SK-N-SH (cell line): Measurements from ENCODE around the gene FANCL.

ENCODE experiments used
- EP300 ChIP-seq, 2 experiments: IDR thresholded peaks; 2 replicates each; pipeline versions ENCODE4 v1.4.0 to v1.6.1; 2012; ENCODE audit warnings: borderline replicate concordance in 1 of 2, low read depth in 1 of 2, low read length in 1 of 2
- NRF1 ChIP-seq: IDR thresholded peaks from 2 replicates; pipeline ENCODE4 v1.6.1; 2012; ENCODE audit warnings: low read depth, mild to moderate bottlenecking, low read length
- TF ChIP-seq, protein P1 (sequence below): fragments of 150-350 bp; IDR thresholded peaks from 2 replicates; pipeline ENCODE4 v1.6.1; 2016; ENCODE audit warnings: mild to moderate bottlenecking, low read depth, low read length
- TF ChIP-seq, protein P2 (sequence below): fragments of 200-600 bp; sonication (generic); IDR thresholded peaks from 2 replicates; pipeline ENCODE4 v1.6.1; 2017; ENCODE audit warnings: antibody characterized with exemption, mild to moderate bottlenecking, moderate library complexity

DNA sequence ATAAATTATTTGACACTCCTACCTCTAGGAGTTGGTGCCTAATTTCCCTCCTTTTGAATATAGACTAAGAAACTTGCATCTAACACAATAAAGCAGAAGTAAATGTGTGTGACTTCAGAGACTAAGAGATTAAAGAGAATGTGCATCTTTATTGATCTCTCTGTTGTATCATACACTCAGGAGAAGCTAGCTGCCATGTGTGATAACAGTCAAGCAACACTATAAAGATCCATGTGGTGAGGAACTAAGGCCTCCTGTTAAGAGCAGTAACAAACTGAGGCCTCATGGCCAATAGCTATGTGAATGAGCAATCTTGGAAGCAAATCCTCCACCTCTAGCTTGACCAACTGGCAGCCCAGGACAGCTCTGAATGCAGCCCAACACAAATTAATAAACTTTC, 3.4 kb downstream of the FANCL start:
- TF ChIP-seq, protein P1, sequence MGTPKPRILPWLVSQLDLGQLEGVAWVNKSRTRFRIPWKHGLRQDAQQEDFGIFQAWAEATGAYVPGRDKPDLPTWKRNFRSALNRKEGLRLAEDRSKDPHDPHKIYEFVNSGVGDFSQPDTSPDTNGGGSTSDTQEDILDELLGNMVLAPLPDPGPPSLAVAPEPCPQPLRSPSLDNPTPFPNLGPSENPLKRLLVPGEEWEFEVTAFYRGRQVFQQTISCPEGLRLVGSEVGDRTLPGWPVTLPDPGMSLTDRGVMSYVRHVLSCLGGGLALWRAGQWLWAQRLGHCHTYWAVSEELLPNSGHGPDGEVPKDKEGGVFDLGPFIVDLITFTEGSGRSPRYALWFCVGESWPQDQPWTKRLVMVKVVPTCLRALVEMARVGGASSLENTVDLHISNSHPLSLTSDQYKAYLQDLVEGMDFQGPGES: no peak
- TF ChIP-seq, protein P2, sequence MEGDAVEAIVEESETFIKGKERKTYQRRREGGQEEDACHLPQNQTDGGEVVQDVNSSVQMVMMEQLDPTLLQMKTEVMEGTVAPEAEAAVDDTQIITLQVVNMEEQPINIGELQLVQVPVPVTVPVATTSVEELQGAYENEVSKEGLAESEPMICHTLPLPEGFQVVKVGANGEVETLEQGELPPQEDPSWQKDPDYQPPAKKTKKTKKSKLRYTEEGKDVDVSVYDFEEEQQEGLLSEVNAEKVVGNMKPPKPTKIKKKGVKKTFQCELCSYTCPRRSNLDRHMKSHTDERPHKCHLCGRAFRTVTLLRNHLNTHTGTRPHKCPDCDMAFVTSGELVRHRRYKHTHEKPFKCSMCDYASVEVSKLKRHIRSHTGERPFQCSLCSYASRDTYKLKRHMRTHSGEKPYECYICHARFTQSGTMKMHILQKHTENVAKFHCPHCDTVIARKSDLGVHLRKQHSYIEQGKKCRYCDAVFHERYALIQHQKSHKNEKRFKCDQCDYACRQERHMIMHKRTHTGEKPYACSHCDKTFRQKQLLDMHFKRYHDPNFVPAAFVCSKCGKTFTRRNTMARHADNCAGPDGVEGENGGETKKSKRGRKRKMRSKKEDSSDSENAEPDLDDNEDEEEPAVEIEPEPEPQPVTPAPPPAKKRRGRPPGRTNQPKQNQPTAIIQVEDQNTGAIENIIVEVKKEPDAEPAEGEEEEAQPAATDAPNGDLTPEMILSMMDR: no peak
- TF ChIP-seq NRF1: no peak
- no peak for TF ChIP-seq EP300 (IDR thresholded peaks at IDR 0.05; ENCODE audit: borderline replicate concordance in 1 of 2, low read depth in 1 of 2, low read length in 1 of 2)
